Gastrocnemius medialis (tissue), 4 donors: ENCODE measurements around the gene TGM2.

Source experiments
- POLR2A ChIP-seq, 2 donors: fragments of 450-650 bp; IDR thresholded peaks; one replicate each; pipeline ENCODE4 v1.6.1; 2017; ENCODE audit warnings: antibody characterized with exemption in 2 of 2, mild to moderate bottlenecking in 2 of 2, moderate library complexity in 2 of 2
- TF ChIP-seq, protein P1 (sequence below), 5 experiments: fragments of 450-650 bp in 3 of 5; fragments of 200-600 bp in 2 of 5; sonication (generic) in 2 of 5; IDR thresholded peaks in 4 of 5; conservative IDR thresholded peaks in 1 of 5; 1 replicate in 4 of 5; 2 replicates in 1 of 5; pipeline ENCODE4 v1.5.1; 2016 to 2019; ENCODE audit warnings: antibody characterized with exemption in 5 of 5, mild to moderate bottlenecking in 3 of 5, moderate library complexity in 3 of 5

DNA sequence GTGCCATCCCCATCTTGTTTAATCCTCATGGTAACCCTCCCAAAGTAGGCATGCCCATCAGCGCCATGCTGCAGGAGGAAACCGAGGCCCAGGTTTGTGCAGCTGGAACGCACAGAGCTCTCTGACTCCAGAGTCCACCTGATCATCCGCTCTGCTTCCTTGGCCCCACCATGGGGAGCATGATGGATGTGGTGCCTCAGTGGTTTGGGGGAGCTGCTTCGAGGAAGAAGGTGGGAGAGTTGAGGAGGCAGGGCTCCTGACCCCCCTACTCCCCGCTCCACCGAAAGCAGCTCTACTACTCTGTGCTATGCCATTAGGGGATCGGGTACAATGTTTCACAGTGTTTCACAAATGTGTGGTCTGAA is 52.2 kb downstream of the TGM2 start:
- TF ChIP-seq POLR2A (IDR thresholded peaks at IDR 0.05) = no peak
- TF ChIP-seq, protein P1, sequence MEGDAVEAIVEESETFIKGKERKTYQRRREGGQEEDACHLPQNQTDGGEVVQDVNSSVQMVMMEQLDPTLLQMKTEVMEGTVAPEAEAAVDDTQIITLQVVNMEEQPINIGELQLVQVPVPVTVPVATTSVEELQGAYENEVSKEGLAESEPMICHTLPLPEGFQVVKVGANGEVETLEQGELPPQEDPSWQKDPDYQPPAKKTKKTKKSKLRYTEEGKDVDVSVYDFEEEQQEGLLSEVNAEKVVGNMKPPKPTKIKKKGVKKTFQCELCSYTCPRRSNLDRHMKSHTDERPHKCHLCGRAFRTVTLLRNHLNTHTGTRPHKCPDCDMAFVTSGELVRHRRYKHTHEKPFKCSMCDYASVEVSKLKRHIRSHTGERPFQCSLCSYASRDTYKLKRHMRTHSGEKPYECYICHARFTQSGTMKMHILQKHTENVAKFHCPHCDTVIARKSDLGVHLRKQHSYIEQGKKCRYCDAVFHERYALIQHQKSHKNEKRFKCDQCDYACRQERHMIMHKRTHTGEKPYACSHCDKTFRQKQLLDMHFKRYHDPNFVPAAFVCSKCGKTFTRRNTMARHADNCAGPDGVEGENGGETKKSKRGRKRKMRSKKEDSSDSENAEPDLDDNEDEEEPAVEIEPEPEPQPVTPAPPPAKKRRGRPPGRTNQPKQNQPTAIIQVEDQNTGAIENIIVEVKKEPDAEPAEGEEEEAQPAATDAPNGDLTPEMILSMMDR (IDR thresholded peaks at IDR 0.05 in 4 of 5, conservative IDR thresholded peaks at IDR 0.05 in 1 of 5) = no peak
